SK-N-SH (cell line): ENCODE measurements around the gene ERC1.

Source experiments
- CTCF ChIP-seq: fragments of 200-600 bp; sonication (generic); IDR thresholded peaks from 2 replicates; pipeline ENCODE4 v1.6.1; 2017; ENCODE audit warnings: antibody characterized with exemption, mild to moderate bottlenecking, moderate library complexity
- MAX ChIP-seq: IDR thresholded peaks from 2 replicates; pipeline ENCODE4 v1.4.0; 2012; ENCODE audit warnings: low read depth
- RAD21 ChIP-seq: IDR thresholded peaks from 2 replicates; pipeline ENCODE4 v1.6.1; 2012; ENCODE audit warnings: mild to moderate bottlenecking, low read length
- TCF12 ChIP-seq: IDR thresholded peaks from 2 replicates; pipeline ENCODE4 v1.4.0; 2012

- TF ChIP-seq RAD21 (no peak), CTCF (no peak), TCF12 (no peak), MAX (no peak)
These were observed 378.4 kb downstream of the ERC1 start for GRCh38 chr12:1369460-1369859.
